Esophagus muscularis mucosa (tissue), 4 donors: ENCODE data around the gene SNAPC1. TPM values are rescaled to one million over a fixed set of nuclear protein-coding genes. Genes with fewer than 3 reads are reported as not detected.
A peak's percentile ranks its signal among the peaks of the same experiment; 100 is the strongest.
"Not testable (repeated sequence)": the region's sequence is repeated elsewhere in the genome, so short reads cannot be mapped to it uniquely, and the experiment has no call there.

ENCODE experiments used
- DNase-seq: peaks from one replicate; pipeline ENCODE4 v3.0.0-alpha.2; 2017; ENCODE audit errors: extremely low spot score
- H3K27ac ChIP-seq, 4 donors: fragments of 200-600 bp; sonication (generic); replicated peaks in 1 of 4; 1 replicate in 3 of 4; 2 replicates in 1 of 4; pipeline ENCODE4 v1.5.1; 2016 to 2019; ENCODE audit warnings: mild to moderate bottlenecking in 1 of 4
- H3K27me3 ChIP-seq, 4 donors: fragments of 200-600 bp; sonication (generic); one replicate each; pipeline versions ENCODE4 v1.5.1 to v1.6.0; 2016 to 2019
- H3K36me3 ChIP-seq, 4 donors: fragments of 200-600 bp; sonication (generic); one replicate each; pipeline ENCODE4 v1.5.1; 2016 to 2019
- H3K4me1 ChIP-seq, 4 donors: fragments of 200-600 bp; sonication (generic); one replicate each; pipeline ENCODE4 v1.5.1; 2016 to 2019
- H3K4me3 ChIP-seq, 4 donors: fragments of 200-600 bp; sonication (generic); 1 replicate in 2 of 4; 2 replicates in 2 of 4; pipeline ENCODE4 v1.5.1; 2016 to 2019; ENCODE audit warnings: mild to moderate bottlenecking in 4 of 4, moderate library complexity in 1 of 4
- H3K9me3 ChIP-seq, 4 donors: fragments of 200-600 bp; sonication (generic); 1 replicate in 3 of 4; 2 replicates in 1 of 4; pipeline ENCODE4 v1.5.1; 2016 to 2019
- CTCF ChIP-seq, 3 experiments: fragments of 200-600 bp in 2 of 3; fragments of 450-650 bp in 1 of 3; sonication (generic) in 2 of 3; IDR thresholded peaks; one replicate each; pipeline ENCODE4 v1.5.1; 2017 to 2019; ENCODE audit warnings: antibody characterized with exemption in 3 of 3, mild to moderate bottlenecking in 2 of 3, moderate library complexity in 1 of 3
- EP300 ChIP-seq: sonication (generic); formaldehyde crosslinking; IDR thresholded peaks from one replicate; pipeline ENCODE4 v1.6.1; 2017; ENCODE audit warnings: antibody characterized with exemption
- POLR2A ChIP-seq: fragments of 450-650 bp; IDR thresholded peaks from one replicate; pipeline ENCODE4 v1.6.1; 2017; ENCODE audit warnings: antibody characterized with exemption, moderate library complexity, mild to moderate bottlenecking, low read depth
- POLR2AphosphoS5 ChIP-seq, 2 donors: sonication (generic); formaldehyde crosslinking; IDR thresholded peaks; one replicate each; pipeline ENCODE4 v1.6.1; 2017; ENCODE audit warnings: antibody characterized with exemption in 2 of 2
- WGBS: methylation state at CpG from one replicate; pipeline ENCODE4 v1.1.5; 2018; 5-methylcytosine and 5-hydroxymethylcytosine counted together
- intact Hi-C: fragments of 100-400 bp; cut with DNase I; formaldehyde crosslinking; loops from one replicate; pipeline ENCODE4 v1.15.1; 2023
- total RNA-seq, 4 donors: library from RNA; depleted of rRNA; stranded (reverse); fragments of >200 nt; gene quantifications; one replicate each; pipeline versions ENCODE4 v1.1.0 to v1.2.1, GENCODE V29; 2016

SNAPC1 gene
- total RNA-seq, 4 donors from 2014 or later, result 4.7 to 8.0 (median 6.6) TPM

- peaks cover 8 to 29% (median 19%) of the 10 kb centered on the region in 4 donors for H3K4me1 ChIP-seq
- H3K36me3 ChIP-seq, result peaks cover 0 to 7% (median 0%) of the 10 kb centered on the region in 4 donors
- peak overlapping the region; percentile 23 to 90 (median 88) for H3K27ac ChIP-seq
- no peak for TF ChIP-seq POLR2AphosphoS5 (IDR thresholded peaks at IDR 0.05)
- TF ChIP-seq CTCF (IDR thresholded peaks at IDR 0.05), result no peak
- no peak for TF ChIP-seq POLR2A
- intact Hi-C loops, result no loop called here
- H3K4me3 ChIP-seq, result no peak overlapping the region
- no peak for DNase-seq
- H3K9me3 ChIP-seq, result no peaks in the 10 kb centered on the region
- 80% methylated on average over 4 of the region's 4 CpGs for WGBS
- H3K27me3 ChIP-seq, result no peaks in the 10 kb centered on the region
Observed at GRCh38 chr14:61752626-61753025, 9.6 kb upstream of the SNAPC1 start.

GRCh38 chr14:61753631-61754030 is 8.6 kb upstream of the SNAPC1 start:
- no peak for DNase-seq
- Histone ChIP-seq H3K9me3 (no peaks in the 10 kb centered on the region), H3K4me1 (peaks cover 8 to 29% (median 18%) of the 10 kb centered on the region in 4 donors), H3K4me3 (no peak overlapping the region), H3K27me3 (no peaks in the 10 kb centered on the region), H3K36me3 (no peaks in the 10 kb centered on the region), H3K27ac (no peak overlapping the region)
- intact Hi-C loops, result no loop called here
- no peak for TF ChIP-seq EP300
- no peak for TF ChIP-seq CTCF (IDR thresholded peaks at IDR 0.05)
- TF ChIP-seq POLR2A, result no peak
- no peak for TF ChIP-seq POLR2AphosphoS5 (IDR thresholded peaks at IDR 0.05)

GRCh38 chr14:61754627-61755381 is 7.4 kb upstream of the SNAPC1 start:
- WGBS, result 74% methylated on average over 5 of the region's 5 CpGs
- peak overlapping the region in 1 of 4 donors; percentile 30 for H3K27ac ChIP-seq
- no peaks in the 10 kb centered on the region for H3K27me3 ChIP-seq
- H3K4me1 ChIP-seq, result peaks cover 8 to 20% (median 13%) of the 10 kb centered on the region in 4 donors
- intact Hi-C loops, result no loop called here
- no peak for TF ChIP-seq EP300
- no peaks in the 10 kb centered on the region for H3K9me3 ChIP-seq
- no peak for DNase-seq
- H3K36me3 ChIP-seq, result no peaks in the 10 kb centered on the region
- no peak overlapping the region for H3K4me3 ChIP-seq

GRCh38 chr14:61755382-61755742 is 6.9 kb upstream of the SNAPC1 start:
- H3K27me3 ChIP-seq, H3K4me3 ChIP-seq, intact Hi-C loops, DNase-seq, H3K36me3 ChIP-seq, H3K9me3 ChIP-seq: not testable (repeated sequence)
- Histone ChIP-seq H3K27ac (peak overlapping the region in 2 of 4 donors; percentile 26 to 66), H3K4me1 (peaks cover 4 to 14% (median 7%) of the 10 kb centered on the region in 4 donors)
- TF ChIP-seq POLR2AphosphoS5 (IDR thresholded peaks at IDR 0.05), result peak in 1 of 2 donors; percentile 50

- Histone ChIP-seq H3K4me3 (no peak overlapping the region), H3K4me1 (peaks cover 4 to 10% (median 5%) of the 10 kb centered on the region in 4 donors), H3K27me3 (no peaks in the 10 kb centered on the region), H3K27ac (no peak overlapping the region), H3K36me3 (no peaks in the 10 kb centered on the region), H3K9me3 (no peaks in the 10 kb centered on the region)
- TF ChIP-seq CTCF (IDR thresholded peaks at IDR 0.05), result no peak
- TF ChIP-seq POLR2A, result no peak
- no peak for TF ChIP-seq POLR2AphosphoS5 (IDR thresholded peaks at IDR 0.05)
- no peak for TF ChIP-seq EP300
- intact Hi-C loops, result no loop called here
- 69% methylated on average over 2 of the region's 2 CpGs for WGBS
- DNase-seq, result no peak
Observed at GRCh38 chr14:61756135-61756534, 6.1 kb upstream of the SNAPC1 start.

GRCh38 chr14:61759878-61760277 is 2.3 kb upstream of the SNAPC1 start:
- Histone ChIP-seq H3K9me3 (no peaks in the 10 kb centered on the region), H3K27ac (no peak overlapping the region), H3K36me3 (no peaks in the 10 kb centered on the region), H3K4me1 (peaks cover 5 to 28% (median 24%) of the 10 kb centered on the region in 4 donors), H3K27me3 (no peaks in the 10 kb centered on the region), H3K4me3 (no peak overlapping the region)
- TF ChIP-seq POLR2AphosphoS5 (IDR thresholded peaks at IDR 0.05) (no peak), CTCF (IDR thresholded peaks at IDR 0.05) (no peak)
- no peak for DNase-seq
- intact Hi-C loops, result loop anchor here (5.0 to 10.0 kb wide), 2 partner anchors 63 to 75 kb away; partner anchors contain the start of gene HIF1A
- 80% methylated on average over 7 of the region's 7 CpGs for WGBS
